ENCODE measurements around the gene SLC11A1.

Gene SLC11A1

DNA sequence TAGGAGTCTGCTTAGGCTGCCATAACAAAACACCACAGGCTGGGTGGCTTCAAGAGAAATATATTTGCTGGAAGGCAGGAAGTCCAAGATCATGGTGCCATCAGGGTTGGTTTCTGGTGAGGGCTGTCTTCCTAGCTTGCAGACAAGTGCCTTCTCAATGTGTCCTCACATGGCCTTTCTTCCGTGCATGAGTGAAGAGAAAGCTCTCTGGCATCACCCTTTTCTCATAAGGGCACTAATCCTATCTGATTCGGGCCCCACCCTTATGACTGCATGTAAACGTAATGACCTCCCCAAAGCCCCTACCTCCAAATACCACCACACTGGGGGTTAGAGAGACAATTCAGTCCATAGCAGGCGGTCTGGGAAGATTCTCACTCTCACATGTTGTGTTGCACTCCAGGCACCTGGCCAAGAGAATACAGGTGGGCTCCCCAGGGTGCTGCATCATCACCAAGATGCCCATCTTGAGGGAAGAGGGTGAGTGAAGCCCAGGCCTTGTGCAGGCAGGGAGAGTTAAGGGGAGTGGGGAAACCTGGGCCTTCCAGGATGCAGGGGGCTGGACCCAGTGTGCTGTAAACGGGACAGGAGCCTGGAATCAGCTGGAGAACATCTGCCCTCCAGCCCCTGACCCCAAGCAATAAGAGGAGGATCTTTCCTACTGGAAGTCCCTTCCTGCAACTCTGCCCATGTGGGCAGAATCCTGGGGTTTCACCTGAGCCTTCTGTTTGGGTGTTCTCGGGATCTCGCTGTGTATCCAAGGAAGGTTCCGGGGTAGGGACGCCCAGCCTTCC is 15.3 kb upstream of the SLC11A1 start:
- no peak for DNase-seq (ENCODE audit: low read depth)

DNA sequence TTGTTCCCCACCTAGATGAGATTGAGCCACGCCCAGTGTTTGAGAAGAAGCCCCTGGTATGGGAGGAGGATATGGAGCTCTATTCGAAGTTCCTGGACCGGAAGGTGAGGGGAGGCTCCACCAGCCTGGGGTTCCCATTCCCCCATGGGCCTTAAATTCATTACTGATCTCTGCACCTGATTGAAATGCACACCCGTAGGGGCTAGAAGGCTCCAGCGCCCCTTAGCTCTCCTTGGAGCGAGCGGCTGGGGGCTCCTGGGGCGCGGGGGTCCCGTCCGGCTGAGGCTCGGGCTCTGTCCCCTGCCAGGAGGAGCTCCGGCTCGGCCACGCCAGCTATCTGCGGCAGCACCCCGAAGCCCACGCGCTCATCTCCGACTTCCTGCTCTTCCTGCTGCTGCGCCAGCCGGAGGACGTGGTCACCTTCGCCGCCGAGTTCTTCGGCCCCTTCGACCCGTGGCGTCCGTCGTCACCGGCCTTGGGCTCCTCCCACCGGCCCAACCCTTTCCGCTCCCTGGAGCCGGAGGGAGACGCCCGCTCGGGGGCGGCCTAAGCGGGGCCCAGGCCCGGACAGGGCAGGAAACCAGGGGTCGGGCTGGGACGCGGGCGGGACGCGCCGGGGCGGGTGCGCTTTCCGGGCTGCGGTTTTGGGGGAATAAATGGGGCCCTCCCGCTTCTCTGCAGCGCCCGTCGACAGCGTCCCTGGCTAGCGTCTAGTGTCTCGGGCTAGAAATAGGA is 14.5 kb upstream of the SLC11A1 start:
- peak; percentile 73 for DNase-seq (ENCODE audit: low read depth)

DNA sequence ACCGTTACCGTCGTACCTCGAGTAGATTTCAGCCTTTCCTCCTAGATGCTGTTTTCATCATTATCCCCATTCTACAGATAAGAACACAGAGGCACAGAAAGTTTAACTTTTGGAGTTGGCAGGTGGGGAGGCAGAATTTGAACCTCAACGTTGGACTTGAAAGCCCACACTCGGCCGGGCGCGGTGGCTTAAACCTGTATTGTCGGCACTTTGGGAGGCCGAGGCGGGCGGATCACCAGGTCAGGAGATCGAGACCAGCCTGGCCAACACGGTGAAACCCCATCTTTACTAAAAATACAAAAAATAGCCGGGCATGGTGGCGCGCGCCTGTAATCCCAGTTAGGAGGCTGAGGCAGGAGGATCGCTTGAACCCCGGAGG is 13.9 kb upstream of the SLC11A1 start:
- no peak for DNase-seq (ENCODE audit: low read depth)

DNA sequence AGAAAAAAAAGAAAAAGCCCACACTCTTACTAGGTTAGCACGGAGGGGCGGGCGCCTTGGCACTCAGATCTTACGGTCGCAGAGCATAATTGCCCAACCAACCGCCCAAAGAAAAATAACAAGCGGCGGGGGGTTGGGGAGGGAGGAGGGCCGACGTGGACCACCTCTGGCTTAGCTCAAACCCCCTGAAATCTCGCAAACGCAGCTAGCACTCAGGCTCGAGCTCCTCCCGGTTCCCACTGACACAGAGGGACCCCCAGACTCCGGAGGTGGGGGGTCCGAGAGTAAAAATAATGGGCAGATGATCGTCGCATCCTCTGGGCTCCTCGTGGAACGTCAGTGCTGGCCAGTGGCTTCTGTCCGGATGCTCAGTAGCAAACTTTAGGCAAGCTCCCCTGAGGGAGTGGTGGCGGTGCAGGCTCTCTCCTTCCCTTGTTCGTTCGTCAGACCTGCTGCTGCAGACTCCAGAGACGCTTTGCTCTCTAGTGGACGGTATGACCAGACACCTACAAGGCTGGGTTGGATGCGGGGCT is 13.4 kb upstream of the SLC11A1 start:
- no peak for DNase-seq (ENCODE audit: low read depth)

DNA sequence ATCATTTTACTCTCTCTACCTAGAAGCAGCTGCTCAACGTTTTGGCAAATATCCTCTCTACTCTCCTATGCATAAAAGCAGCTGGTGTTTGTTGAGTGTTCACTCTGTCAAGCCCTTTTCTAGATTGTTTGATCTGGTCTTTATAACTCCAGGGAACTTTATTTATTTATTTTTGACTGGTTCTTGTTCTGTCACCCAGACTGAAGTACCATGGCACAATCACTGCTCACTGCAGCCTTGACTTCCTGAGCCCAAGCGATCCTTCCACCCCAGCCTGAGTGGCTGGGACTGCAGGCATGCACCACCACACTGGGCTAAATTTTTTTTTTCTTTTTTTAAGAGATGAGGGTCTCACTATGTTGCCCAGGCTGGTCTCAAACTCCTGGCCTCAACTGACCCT is 12.7 kb upstream of the SLC11A1 start:
- DNase-seq (ENCODE audit: low read depth): no peak

DNA sequence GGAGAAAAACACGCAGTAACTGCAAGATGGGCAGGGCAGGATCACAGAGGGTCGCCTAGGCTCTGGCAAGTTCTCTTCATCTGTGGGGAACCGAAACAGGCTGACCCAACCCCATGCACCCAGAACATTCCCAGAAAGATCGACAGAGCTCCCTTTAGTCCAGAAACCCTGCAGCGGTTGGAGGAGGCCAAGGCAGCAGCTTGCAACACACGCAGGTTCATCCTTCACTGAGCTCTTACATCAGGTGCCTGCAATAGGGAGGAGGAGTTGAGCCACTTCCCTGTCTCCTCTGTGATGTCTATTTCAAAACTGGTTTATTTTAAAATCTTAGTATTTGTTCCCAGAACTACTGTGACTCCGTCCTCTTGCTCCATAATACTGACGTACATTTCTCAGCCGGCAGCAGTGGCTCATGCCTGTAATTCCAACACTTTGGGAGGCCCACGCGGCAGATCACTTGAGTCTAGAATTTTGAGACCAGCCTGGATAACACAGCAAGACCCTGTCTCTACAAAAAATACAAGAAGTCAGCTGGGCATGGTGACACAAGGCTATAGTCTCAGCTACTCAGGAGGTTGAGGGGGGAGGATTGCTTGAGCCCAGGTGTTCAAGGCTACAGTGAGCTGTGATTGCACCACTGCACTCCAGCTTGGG is 11.5 kb upstream of the SLC11A1 start:
- DNase-seq (ENCODE audit: low read depth): peak; percentile 85

DNA sequence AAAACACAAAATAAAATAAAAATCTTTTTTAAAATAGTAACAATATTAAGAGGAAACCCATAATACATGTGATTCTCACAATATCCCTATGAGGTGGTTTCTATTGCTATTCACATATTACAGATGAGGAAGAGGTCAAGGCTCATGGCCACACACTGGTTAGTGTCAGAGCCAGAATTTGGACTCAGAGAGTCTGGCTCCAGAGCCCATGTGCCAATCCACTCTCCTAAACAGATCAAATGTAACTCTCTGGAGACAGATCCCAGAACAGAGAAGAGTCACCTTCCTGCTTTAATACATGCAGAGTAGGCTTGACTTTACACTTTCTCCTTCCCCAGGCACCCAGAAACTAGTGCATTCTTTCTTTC is 10.1 kb upstream of the SLC11A1 start:
- no peak for DNase-seq (ENCODE audit: low read depth)

DNA sequence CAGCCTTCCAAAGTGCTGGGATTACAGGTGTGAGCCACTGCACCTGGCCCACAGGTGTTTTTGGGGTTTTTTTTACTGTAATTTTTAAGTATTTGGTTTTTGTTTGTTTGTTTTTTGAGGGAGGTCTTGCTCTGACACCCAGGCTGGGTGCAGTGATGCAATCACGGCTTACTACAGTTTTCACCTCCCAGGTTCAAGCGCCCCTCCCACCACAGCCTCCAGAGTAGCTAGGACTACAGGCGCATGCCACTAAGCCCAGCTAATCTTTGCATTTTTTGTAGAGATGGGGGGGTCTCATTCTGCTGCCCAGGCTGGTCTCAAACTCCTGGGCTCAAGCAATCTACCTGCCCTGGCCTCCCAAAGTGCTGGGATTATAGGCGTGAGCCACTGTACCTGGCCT is 7.3 kb upstream of the SLC11A1 start:
- no peak for DNase-seq (ENCODE audit: low read depth)

DNA sequence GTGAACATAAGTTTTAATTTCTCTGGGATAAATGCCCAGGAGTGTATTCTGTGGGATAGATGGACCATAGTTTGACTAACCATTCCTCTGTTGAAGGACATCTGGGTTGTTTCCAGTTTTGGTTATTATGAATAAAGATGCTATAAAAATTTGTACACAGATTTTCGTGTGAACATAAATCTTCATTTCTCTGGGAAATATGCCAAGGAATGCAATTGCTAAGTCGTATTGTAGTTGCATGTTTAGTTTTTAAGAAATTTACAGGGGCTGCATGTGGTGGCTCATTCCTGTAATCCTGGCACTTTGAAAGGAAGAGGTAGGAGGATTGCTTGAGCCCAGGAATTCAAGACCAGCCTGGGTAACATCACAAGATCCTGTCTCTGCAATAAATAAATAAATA is 6.9 kb upstream of the SLC11A1 start:
- peak; percentile 55 for DNase-seq (ENCODE audit: low read depth)

DNA sequence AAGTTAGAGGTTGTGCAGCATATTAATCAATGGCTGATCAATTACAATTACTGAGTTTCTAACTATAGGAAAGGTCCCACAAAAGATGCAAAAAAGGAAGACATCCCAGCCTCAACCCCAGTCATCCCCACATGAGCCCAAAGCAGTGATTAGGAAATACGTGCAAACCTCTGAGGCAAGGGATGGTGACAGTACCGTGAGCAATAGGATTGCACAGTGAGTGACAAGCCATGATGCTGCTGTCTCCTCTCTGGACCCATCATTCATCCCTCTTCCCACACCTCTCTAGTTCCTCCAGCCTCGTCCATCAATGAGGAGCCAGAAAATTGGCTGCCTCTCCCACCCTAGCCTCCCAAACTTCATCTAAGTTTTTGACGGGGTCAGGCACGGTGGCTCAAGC is 4.0 kb upstream of the SLC11A1 start:
- DNase-seq (ENCODE audit: low read depth): no peak

DNA sequence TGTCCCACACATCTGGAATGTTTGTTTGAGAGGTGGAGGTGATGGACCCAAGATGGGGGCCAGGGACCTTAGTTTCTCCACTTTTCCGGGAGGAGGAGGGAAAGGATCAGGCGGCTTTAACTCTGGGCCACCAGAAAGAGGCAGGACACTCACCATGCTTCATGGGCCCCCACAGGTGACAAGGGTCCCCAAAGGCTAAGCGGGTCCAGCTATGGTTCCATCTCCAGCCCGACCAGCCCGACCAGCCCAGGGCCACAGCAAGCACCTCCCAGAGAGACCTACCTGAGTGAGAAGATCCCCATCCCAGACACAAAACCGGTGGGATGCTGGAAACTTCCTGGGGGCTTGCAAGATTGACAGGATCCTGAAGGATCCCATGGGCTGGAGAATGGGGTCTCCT is 712 bp downstream of the SLC11A1 start:
- DNase-seq (ENCODE audit: low read depth): no peak

DNA sequence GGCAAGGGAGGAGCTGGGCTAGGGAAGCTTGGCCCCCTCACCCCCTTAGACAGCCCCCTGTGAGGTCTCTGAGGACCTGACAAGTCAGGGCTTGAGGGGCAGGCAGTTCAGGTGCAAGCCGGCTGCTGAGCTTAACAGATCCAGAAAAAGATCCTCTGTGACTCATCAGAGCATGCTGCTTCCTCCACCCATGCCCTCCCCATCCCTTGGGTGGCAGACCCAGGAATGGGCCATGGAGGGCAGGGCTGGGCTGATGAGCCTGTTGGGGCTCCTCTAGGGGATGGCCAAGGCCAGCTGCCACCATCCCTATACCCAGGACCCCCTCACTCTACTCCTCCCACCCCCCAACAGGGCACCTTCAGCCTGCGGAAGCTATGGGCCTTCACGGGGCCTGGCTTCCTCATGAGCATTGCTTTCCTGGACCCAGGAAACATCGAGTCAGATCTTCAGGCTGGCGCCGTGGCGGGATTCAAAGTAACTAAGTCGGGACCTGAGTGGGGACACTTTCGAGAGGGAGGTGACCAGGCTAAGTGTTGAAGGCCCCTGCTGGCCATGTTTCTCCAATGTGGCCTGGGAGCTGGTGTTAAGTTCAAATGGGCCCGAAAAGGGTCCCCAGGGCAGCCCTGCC is 1.9 kb downstream of the SLC11A1 start:
- no peak for DNase-seq (ENCODE audit: low read depth)

DNA sequence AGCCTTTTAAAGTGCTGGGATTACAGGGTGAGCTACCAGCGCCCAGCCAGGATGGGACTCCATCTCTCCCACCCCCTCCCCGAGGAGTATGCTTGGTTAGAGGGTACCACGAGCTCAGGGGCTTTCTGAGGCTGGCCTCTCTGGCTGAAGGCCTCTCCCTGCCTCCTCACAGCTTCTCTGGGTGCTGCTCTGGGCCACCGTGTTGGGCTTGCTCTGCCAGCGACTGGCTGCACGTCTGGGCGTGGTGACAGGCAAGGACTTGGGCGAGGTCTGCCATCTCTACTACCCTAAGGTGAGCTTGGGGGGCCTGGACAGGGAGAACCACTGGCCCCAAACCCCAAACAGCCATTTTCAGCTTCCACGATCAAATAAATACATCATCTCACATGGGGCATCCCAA is 2.9 kb downstream of the SLC11A1 start:
- no peak for DNase-seq (ENCODE audit: low read depth)

DNA sequence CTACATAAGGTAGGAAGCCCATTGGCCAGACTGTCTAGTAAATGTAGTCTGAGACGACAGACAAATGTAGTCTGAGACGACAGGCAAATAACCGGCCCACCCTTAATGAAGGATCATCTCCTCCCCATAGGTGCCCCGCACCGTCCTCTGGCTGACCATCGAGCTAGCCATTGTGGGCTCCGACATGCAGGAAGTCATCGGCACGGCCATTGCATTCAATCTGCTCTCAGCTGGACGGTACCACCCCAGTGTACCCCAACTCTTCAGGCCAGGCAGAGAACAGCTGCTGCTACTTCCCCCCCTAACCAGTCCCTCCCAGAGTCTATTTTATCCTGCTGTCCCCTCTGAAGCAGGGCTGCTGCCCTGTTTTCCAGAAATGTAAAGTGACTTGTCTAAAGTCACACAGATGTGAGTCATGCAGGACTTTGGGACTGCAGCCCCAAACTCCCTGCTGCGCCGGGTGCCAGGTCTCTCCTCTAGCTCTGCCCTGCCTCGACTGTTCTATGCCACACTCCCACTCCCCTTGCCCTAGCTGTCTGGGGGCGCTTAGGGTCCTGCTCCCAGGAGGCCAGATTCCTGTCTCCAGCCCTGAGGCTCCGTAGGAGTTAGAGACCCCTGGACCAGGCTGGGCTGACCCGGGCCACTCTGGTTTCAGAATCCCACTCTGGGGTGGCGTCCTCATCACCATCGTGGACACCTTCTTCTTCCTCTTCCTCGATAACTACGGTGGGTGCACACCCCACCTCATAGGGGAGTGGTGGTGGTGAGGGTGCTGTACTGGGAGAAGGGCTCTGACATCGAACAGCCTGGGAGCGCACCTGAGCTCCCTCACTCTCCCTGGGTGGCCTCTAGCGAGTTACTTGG is 4.7 kb downstream of the SLC11A1 start:
- no peak for DNase-seq (ENCODE audit: low read depth)

DNA sequence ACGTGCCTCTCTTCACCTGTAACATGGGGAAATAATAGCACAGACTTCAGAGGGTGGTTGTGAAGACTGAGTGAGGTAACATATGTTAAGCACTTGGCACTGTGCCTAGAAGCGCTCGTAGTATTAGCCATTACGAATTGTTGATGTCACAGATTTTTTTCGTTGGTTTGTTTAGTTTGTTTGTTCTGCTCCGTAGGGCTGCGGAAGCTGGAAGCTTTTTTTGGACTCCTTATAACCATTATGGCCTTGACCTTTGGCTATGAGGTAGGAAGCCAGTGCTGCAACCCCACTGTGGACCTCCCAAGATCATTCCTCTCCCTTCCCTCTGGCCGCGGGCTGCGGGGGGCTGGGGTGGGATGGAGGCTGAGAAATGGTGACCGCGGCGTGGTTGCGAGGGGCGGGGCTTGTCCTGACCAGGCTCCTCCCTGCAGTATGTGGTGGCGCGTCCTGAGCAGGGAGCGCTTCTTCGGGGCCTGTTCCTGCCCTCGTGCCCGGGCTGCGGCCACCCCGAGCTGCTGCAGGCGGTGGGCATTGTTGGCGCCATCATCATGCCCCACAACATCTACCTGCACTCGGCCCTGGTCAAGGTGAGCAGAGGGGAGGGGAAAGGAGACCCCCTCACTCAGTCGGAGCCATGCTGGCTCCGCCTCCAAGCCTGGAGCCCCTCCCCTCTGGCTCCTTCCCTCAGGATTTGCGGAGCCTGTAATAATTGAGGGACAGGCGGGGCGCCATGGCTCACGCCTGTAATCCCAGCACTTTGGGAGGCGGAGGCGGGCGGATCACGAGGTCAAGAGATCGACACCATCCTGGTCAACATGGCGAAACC is 5.5 kb downstream of the SLC11A1 start:
- peak; percentile 51 for DNase-seq (ENCODE audit: low read depth)

DNA sequence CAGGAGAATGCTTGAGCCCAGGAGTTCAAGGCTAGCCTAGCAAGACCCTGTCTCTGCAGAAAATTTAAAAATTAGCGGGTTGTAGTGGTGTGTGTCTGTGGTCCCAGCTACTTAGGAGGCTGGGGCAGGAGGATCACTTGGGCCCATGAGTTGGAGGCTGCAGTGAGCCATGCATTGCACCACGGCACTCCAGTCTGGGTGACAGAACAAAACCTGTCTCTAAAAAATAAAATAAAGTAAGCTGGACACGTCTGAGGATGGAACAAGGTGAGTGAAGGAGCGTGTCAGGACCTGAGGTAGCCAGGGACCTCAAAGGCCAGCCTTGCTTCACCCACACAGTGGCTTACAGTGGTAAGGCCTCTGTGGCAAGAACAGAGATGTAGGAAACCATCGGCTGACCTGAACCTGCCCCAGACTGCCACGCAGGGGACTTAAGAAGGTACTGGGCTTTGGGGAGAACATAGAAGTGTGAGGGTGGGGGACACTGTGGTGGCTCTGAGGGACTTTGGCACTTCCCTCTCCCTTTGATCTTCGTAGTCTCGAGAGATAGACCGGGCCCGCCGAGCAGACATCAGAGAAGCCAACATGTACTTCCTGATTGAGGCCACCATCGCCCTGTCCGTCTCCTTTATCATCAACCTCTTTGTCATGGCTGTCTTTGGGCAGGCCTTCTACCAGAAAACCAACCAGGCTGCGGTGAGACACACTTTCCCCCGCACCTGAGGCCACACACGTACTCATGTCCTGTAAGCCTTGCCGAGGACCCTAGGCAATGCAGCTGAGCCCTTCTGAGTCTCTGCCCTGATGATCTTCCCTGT is 7.5 kb downstream of the SLC11A1 start:
- DNase-seq (ENCODE audit: low read depth): no peak

DNA sequence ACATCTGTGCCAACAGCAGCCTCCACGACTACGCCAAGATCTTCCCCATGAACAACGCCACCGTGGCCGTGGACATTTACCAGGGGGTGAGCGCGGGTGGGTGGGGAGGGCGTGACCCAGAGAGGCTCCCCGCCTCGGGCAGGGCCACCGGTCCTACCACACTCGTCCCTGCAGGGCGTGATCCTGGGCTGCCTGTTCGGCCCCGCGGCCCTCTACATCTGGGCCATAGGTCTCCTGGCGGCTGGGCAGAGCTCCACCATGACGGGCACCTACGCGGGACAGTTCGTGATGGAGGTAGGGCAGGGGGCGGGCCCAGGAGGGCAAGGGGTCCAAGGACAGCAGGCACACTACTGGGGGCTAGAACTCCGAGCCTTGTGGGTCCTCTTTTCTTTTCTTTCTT is 9.1 kb downstream of the SLC11A1 start:
- no peak for DNase-seq (ENCODE audit: low read depth)

DNA sequence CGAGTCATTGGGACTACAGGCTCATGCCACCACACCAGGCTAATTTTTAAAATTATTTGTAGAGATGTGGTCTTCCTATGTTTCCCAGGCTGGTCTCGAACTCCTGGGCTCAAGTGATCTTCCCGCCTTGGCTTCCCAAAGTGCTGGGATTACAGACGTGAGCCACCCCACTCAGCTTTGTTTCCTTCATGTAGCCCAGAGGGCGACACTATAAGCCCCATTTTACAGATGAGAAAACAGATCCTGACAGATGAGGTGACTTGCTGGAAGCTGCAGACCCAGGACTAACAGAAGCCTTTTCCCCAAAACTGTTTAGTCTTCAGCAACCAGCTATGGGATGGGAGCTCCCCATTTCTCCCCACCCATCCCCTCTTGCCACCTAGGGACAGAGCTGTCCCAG is 10.4 kb downstream of the SLC11A1 start:
- DNase-seq (ENCODE audit: low read depth): no peak

DNA sequence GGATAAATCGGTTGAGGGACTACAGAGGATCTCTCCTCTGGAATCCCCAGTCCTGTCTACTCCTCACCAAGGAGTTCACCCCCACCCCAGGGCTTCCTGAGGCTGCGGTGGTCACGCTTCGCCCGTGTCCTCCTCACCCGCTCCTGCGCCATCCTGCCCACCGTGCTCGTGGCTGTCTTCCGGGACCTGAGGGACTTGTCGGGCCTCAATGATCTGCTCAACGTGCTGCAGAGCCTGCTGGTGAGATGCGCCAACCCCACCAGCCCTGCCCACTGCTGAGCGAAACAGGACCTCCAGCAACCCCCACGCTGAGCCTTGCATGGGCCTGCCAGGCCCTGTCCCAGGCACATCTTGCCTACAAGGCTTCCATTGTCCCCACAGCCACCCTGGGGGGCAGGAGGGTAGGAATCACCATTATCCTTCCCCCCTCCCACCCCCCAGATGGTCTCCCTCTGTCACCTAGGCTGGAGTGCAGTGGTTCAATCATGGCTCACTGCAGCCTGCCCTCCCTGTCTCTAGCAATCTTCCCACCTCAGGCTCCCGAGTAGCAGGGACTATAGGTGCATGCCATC is 10.9 kb downstream of the SLC11A1 start:
- no peak for DNase-seq (ENCODE audit: low read depth)
